ENCODE results near the gene UGT2A3.
"Not testable (repeated sequence)": the region's sequence is repeated elsewhere in the genome, so short reads cannot be mapped to it uniquely, and the experiment has no call there.

DNA sequence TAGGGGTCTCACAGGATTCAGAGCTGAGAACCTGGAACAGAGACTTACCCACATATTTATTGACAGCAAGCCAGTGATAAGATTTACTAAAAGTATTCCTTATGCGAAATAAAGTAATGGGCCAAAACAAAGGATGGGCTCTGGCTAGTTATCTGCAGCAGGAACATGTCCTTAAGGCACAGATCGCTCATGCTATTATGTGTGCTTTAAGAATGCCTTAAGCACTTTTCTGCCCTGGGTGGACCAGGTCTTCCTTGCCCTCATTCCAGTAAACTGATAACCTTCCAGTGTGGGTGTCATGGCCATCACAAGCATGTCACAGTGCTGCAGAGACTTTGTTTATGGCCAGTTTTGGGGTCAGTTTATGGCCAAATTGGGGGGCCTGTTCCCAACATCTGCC lies 7.5 kb upstream of the UGT2A3 start:
- TF ChIP-seq, protein P1, sequence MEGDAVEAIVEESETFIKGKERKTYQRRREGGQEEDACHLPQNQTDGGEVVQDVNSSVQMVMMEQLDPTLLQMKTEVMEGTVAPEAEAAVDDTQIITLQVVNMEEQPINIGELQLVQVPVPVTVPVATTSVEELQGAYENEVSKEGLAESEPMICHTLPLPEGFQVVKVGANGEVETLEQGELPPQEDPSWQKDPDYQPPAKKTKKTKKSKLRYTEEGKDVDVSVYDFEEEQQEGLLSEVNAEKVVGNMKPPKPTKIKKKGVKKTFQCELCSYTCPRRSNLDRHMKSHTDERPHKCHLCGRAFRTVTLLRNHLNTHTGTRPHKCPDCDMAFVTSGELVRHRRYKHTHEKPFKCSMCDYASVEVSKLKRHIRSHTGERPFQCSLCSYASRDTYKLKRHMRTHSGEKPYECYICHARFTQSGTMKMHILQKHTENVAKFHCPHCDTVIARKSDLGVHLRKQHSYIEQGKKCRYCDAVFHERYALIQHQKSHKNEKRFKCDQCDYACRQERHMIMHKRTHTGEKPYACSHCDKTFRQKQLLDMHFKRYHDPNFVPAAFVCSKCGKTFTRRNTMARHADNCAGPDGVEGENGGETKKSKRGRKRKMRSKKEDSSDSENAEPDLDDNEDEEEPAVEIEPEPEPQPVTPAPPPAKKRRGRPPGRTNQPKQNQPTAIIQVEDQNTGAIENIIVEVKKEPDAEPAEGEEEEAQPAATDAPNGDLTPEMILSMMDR (IDR thresholded peaks at IDR 0.05) = not testable (repeated sequence)
- not testable (repeated sequence) for TF ChIP-seq POLR2A (IDR thresholded peaks at IDR 0.05)
